ENCODE results near the gene CHRNB2. TPM values are rescaled to one million over a fixed set of nuclear protein-coding genes. Genes with fewer than 3 reads are reported as not detected.

Gene CHRNB2
- total and polyA plus RNA-seq, 2 of the 8 experiments (the other 6 are each of a cell fraction or from before 2014, with no cell fraction given) = 3.1 to 4.1 TPM

GRCh38 chr1:154605534-154605933, 38.0 kb downstream of the CHRNB2 start (continued):
- TF ChIP-seq CHD7 (IDR thresholded peaks at IDR 0.05; ENCODE audit: insufficient replicate concordance, low read length) = no peak
- no peak for TF ChIP-seq CTCF (IDR thresholded peaks at IDR 0.05; ENCODE audit: control extremely low read depth in 1 of 3, insufficient read depth in 1 of 3, low read depth in 1 of 3, low read length in 3 of 3)

All from H1 (cell line).